GM19372 (cell line): ENCODE results near the gene ZNF592.
"Not testable (repeated sequence)": the region's sequence is repeated elsewhere in the genome, so short reads cannot be mapped to it uniquely, and the experiment has no call there.

ENCODE experiments used
- ATAC-seq: cut with Tn5 transposase; IDR thresholded peaks from one replicate; pipeline ENCODE4 v1.9.1; 2021; ENCODE audit warnings: mild to moderate bottlenecking, low read depth, moderate library complexity; ENCODE audit not compliant: unreplicated experiment

Gene ZNF592

DNA sequence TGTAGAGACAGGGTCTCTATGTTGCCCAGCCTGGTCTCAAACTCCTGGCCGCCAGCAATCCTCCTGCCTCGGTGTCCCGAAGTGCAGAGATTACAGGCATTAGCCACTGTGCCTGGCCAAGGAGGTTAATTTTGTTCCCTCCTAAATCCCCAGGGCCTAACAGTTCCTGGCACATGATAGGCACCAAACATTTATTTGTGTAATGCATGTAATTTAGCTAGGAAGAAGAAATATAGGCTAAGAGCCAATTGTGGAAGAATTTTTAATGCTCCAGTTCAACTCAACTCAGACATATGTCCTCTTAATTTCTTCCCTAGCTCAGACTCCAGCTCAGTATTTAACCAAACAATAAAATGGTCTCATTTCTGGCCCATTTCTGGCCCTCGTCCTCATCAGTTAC, 7.7 kb upstream of the ZNF592 start:
- no peak for ATAC-seq

DNA sequence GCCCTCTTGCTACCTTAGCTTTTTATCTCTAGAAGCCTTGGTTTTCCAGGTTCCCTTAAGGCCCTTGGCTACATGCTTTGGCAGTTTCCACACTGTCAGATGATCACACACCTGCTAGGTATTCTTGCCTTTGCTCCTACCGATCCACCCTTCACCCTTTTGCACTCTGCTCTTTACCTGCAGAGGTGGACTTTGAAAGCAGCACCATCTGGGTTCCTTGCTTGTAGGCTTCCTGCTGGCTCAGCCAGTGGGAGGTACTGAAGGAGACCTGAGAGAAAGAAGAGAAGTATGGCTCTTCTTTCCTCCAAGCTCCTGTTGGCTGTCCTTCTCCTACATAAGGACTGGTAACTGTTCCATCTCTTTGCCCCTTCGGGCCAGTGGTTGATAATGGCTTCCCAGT, 7.3 kb upstream of the ZNF592 start:
- no peak for ATAC-seq

DNA sequence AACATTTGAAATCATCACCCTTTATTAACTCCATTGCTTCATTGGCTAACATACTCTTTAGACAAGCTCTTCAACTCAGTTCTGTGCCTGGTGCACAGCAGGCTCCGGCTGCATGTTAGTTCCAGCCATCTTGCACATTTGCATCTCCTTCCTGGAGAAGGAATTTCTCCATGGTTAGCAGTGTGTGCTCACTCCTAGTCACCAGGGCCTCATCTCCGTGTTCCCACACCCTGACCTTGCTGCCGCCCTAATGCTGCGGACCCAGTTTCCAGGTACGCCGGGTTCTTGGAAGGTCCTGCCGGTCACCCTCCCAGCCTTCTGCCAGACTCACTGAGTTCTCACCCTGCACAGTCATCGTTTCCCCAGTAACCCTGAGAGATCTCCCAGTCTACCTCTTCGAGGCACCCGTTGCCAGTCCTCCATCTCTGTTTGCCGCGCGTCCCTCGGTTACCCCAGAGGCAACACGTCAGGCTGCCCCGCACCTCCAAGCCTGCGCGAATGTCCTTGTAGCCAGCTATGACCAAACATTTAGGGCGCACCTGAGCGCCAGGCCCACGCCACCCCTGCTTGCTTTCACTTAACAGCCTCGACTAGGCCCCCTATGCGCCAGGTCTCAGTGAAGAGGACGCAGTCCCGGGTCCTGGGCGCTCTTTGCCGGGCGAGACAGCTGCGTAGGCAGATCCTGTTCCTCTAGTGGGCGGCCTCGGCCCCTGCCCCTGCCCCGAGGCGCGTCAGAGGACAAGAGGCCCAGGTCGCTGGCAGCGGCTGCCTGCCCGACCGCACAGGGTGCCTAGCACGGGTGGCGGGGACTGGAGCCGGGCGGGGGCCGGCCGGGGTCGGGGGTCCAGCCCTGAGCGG, 747 bp upstream of the ZNF592 start:
- no peak for ATAC-seq

DNA sequence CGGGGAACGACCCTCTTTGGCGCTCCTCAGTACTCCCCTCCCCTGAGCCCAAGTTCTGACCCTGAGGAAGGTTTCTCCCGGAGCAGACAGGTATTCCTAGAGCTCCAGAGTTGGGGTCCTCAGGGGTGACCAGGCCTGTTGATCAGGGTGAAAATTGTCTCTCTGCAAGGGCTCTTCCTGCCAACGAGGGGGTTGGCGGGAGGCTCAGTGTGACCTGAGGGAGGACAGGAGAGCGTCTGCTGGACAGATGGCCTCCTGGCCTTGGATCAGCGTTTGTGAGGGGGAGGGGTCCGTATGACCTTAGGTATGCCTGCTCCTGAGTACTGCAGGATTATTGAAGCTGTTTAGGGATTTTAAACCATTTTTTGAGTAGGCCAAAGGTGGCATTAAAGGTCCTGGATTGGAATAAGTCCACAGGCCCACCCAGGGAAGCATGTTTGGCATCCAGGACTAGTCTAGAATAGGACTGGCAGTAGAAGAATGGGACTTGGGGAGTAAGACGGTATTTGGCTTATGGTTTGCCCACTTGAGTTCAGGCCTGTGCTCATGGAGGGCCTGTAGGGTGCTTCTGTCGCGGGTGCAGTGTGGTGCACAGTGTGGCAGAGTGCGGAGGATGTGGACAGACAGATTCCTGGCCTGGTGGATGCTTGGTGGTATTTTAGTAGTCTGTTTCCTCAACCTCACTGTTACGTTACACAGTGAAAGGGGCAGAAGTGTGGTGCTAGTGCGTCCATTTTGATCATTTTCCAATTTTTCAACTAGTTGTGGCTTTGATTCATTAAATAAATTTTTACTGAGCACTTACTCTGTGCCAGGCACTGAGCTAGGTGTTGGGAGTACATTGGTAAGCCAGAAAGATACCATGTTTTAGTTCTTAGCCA, 959 bp downstream of the ZNF592 start:
- ATAC-seq, result no peak

DNA sequence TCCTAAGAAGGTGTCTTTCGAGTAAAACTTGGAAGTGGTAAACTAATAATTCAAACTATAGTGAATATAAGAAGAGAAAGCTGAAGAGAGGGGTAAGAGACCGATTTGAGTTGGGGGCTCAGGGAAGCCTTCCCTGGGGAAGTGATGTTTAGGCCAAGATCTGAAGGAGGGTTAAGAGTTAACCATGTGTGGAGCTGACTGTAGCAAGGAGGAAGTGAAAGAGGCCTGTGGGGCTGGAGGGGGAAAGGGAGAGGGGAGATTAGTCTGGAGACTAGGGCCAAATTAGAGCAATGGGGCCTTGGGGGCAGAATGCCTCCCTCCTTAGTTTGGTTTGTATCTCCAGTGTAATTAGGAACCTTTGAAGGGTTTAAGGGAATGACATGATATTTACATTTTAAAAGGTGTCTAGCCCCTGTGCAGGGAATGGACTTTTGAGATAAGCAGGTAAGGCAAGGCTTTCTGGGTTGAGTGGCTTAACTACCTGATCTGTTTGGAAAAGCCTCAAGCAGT, 2.2 kb downstream of the ZNF592 start:
- ATAC-seq, result no peak

DNA sequence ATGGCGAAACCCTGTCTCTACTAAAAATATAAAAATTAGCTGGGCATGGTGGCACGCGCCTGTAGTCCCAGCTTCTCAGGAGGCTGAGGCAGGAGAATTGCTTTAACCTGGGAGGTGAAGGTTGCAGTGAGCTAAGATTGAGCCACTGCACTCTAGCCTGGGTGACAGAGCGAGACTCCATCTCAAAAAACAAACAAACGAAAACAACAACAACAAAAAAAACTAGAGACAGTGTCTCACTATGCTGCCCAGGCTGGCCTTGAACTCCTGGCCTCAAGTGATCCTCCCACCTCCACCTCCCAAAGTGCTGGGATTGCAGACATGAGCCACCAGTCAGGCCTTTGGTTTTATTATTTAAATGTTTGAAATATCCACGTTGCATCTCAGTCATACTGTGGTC, 3.3 kb downstream of the ZNF592 start:
- ATAC-seq, result not testable (repeated sequence)

DNA sequence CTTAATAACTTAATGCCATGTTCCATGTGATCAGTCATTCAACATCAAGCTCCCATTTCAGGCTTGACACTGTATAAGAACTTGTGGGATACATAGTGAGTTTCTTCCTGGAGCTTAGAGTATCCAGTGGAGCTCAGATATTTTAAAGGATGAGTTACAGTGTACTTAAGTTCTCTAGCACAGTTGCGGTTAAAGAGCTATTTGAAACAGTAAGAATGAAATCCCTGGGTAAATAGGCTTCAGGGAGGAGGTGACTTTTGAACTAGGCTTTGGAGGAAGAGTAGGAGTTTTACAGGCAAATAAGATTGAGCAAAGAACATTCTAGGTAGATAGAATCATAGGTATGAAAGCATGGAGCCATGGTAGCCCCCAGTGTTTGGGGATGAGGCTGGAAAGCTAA, 3.8 kb downstream of the ZNF592 start:
- no peak for ATAC-seq

DNA sequence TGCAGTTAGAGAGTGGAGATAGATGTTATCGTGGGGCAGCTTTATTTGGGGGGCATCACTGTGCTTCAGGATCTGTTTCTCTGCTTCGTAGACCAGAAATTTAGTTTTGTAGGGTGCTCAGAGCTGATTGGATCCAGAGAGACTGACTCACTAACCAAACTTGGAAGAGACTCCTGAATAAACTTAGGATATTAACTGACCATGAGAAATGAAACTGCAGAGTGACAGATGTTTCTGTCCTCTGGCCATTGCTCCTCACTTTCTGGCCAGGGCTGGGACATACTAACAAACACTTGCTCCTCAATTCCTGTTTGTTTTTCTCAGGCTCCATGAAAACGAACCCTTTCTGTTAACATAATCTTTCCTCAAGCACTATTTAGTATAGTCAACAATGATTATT, 4.3 kb downstream of the ZNF592 start:
- no peak for ATAC-seq

DNA sequence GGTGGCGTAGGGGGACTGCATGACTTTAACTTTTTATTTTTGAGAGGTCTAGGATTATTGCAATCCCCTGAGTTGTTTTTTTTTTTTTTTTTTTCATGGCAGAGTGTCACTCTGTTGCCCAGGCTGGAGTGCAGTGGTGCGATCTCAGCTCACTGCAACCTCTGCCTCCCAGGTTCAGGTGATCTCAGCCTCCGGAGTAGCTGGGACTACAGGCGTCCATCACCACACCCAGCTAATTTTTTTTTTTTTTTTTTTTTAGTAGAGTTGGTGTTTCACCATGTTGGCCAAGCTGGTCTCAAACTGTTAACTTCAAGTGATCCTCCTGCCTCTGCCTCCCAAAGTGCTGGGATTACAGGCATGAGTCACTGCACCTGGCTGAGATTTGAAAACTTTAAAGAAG, 6.5 kb downstream of the ZNF592 start:
- ATAC-seq, result not testable (repeated sequence)

DNA sequence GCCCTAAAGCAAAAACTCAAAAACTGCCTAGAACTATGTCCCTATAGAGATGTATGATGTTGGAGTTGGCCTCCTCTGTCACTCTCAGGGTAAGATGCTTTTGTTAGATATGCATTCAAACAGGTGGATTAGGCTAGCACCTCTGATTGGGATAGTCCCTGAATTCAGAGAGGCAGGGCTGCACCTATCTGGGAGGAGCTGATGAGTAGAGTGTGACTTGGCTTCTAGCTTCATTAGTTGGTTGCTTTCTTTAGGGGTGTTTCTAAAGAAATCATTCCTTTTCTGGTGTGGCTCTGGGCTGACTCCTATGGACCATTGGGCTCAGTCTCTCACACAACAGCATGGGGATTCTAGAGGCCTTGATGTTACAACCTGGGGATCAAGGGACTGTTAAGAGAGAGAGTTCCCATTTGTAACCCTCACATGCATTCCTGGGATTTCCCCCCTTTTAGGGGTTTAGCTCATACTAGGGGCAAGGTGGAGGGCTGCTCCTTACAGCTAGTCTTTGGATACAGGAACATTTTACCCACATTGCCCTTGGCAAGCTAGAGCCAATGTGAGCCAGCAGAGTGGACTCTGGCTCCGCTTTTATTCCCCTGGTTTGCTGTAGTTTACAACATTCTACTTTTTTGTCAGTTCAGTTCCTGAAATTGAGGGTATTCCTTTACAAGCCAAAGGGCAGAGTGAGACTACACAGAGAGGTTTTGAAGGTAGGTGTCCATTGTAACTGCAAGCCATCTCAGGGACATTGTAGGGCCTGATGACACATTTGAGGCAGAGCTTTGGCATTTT, 7.5 kb downstream of the ZNF592 start:
- no peak for ATAC-seq

DNA sequence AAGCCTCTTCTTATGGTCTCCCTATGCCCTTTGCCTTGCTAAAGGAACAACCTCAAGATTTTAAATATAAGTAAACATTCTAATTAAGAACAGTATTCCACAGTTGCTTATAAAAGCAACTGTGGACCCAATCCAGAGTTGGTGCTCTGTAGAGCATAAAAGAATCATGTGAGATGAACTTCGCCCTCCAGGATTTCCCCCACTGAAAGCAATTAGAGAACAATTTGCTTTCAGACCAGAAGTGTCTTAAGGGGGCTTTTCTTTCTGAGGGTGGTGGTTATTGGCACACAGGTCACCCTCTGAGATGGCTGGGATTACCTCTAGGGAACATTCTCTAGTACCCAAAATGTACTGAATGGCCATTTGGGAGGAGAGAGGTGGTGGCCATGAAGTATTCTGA, 10.6 kb downstream of the ZNF592 start:
- no peak for ATAC-seq

DNA sequence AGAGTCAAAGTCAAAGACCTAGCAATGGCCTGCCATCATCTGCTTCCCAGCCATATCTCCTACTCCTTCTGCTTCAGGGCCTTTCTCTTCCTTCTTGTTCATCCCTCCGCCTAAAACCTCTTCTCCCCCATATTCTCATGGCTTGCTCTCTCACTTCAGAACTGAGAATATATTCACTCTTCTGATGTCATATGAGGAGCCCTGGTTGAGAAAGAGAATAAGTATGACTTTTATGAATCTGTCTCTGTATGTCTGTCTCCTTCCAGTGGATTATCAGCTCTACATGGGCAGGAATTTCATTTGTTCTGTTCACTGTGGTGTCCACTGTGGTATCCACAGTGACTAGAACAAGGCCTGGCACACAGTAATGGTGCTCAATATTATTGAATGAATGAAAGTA, 11.8 kb downstream of the ZNF592 start:
- no peak for ATAC-seq

DNA sequence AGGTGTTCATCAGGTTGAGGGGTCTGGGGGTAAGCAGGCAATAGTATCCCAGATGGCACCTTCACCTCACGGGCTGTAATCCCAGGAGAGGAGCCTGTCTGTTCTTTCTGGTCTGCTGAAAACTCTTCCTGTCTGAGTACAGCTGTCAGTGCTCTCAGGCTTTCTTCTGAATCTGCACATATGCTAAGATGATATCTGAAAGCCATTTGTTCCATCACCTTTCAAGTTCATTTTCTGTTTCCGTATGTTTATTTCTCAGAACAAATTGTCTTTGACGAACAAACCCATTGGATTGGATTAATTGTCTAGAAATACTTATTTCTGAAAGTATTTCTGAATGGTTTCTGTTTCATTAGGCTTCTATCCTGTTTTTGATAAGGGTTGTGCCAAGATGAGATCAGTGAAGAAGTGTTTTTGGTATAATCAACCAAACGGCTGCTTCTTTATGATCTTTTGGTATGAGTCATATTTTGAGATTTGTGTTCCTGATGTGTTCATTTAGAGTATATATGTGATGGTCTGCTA, 13.3 kb downstream of the ZNF592 start:
- ATAC-seq, result no peak

DNA sequence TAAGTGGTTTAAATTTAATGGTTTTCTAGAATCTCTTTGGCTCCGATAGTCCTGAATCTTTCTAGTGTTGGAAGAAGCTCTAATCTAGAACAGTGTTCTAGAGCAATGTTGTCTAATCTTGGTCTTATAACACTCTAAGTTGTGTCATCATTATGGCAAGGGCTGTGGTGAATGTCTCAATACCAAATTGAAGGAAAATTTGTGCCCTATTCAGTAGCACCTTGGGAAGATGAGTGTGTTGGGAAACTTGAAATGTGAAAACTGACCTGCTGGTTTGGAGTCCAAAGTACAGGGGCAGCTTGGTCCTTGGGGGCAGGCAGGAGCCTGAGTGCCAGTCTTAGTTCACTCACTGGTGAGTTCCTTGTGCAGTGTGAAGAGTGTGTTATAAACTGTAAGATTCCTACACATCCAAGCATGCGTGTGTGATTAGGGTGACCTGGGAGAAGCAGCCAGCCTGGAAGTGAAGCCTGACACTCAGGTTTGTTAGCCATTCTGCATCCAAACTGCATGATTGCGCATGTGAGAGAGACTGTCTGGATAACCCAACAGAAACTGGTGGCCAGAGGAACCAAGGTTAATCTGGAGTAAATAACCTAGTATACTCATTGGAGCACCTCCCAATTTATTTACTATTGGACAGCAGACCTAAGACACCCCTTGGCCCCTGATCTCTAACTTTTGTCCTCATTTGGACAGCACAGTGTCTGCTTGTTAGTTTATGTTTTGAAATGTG, 14.6 kb downstream of the ZNF592 start:
- no peak for ATAC-seq

DNA sequence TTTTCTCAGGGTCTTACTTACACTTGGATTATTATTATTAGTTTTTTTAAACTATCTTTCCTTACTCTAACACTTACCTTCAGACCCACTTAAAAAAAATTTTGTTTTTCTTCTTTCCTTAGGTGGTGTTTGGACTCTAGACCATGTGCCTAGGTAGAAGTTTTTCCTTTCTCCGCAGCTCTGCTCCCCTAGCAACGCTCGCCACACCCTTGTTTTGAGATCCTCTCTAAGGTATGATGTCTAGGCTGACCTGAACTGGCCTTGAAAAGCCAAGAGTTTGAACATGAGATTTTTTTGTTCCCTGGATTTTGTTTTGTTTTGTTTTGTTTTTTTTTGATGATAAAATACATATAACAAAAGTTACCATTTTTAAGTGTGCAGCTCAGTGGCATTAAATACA, 16.2 kb downstream of the ZNF592 start:
- ATAC-seq, result no peak

DNA sequence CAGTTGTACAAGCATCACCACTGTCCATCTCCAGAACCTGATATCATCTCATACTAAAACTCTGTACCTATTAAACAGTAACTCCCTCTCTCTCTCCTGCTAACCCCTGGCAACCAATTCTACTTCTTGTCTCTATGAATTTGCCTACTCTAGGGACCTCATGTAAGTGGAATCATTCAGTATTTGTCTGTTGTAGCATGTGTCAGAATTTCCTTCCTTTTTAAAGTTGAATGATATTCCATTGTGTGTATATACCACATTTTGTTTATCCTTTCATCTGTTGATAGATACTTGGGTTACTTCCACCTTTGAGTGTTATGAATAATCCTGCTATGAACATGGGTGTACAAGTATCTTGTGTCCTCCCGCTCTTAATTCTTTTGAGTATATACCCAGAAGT, 16.6 kb downstream of the ZNF592 start:
- ATAC-seq, result no peak

DNA sequence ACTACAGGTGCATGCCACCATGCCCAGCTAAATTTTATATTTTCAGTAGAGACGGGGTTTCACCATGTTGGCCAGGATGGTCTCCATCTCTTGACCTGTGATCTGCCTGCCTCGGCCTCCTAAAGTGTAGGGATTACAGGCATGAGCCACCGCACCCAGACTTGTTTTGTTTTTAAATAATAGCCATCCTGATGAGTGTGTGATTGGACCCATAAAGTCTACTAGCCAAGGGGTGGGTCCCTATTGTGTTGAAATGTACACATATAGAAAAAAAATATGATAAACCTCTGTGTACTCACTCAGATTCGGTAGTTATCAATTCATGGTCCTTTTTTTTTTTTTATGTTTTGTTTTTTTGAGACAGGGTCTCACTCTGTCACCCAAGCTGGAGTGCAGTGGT, 17.3 kb downstream of the ZNF592 start:
- ATAC-seq, result no peak

DNA sequence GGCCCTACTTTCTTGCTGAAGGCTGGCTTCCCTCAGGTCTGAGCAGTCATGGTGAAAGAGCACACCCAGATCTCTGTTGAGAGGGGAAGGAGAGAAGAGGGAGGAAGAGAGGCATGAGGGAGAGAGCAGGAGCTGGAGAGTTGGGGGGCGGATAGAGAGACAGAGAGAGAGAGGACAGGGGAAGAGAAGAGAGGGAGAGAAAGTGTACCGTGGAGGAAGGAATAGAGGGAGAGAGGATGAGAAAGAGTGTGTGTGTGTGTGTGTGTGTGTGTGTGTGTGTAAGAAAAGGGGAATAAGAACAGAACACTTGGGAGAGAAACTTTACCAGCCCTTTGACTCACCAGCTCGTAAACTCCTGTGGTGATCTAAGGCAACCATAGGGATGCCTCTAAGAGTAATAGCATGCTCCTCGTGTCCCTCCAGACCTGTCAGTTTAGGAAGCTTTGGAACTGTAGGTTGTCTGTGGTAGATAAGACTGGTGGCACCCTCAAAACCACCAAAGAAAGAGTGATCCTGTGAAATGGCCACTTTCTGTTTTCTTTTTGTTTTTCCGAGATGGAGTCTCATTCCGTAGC, 18.2 kb downstream of the ZNF592 start:
- ATAC-seq, result no peak

DNA sequence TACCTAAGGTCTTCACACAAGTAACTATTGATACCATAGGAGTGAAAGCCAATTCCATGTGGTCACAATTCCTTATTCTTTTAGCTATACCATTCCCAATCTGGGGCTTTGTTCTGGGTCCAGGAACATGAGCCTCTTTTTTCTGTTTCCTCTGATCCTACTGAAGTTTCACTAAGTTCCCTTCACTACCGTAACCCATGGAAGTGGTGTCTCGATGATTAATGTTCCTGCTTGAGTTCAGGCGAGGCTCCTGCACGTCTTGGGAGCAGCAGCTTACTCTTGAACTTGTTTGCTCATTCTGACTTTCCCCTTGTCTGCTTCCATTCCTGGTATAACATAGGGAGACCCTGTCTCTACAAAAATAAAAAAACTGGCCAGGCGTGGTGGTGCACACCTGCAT, 23.6 kb downstream of the ZNF592 start:
- ATAC-seq, result no peak
